ENCODE measurements around the gene USP33. TPM values are rescaled to one million over a fixed set of nuclear protein-coding genes. Genes with fewer than 3 reads are reported as not detected.

The USP33 gene
- total RNA-seq, 4 donors from 2014 or later, result 50.9 to 90.5 (median 69.4) TPM

DNA sequence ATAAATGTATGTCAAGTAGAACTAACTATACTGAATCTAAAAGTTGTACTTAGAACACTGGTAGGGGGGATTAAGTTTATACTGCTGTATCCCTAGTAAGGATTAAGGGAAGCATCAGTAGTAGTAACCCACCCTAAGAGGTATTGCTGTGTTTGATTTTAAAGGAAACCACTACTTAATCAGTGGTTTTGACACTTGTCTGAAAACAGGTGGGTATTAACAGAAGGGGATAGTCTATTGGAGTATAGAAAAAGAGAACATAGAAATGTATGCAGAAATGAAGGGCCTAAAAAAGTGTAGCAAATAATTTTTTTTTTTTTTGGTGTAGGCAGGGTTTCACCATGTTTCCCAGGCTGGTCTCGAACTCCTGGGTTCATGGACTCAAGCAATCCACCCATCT, 22.0 kb upstream of the USP33 start:
- no peak for DNase-seq
- intact Hi-C loops (cut with DNase I; ENCODE audit: low total_unique reads) (no loop called here), in situ Hi-C loops (cut with MboI; ENCODE audit: low pct_ligation_motif_present in 1 of 4, low pct_unique_long_range_greater_than_20kb in 1 of 4, low sequenced_read_pairs in 3 of 4) (no loop called here)
- H3K36me3 ChIP-seq, result peaks cover 0 to 25% (median 2%) of the 10 kb centered on the region in 4 donors
- H3K27ac ChIP-seq, result no peak overlapping the region
- H3K9me3 ChIP-seq, result no peaks in the 10 kb centered on the region
- no peaks in the 10 kb centered on the region for H3K27me3 ChIP-seq
- WGBS, 2 donors (ENCODE audit: low coverage in 1 of 2), result 82 to 92% methylated on average over 1 of the region's 1 CpG
- peaks cover 0 to 34% (median 2%) of the 10 kb centered on the region in 4 donors for H3K4me1 ChIP-seq
- TF ChIP-seq EP300 (IDR thresholded peaks at IDR 0.05; ENCODE audit: low read depth) (no peak), CTCF (IDR thresholded peaks at IDR 0.05) (no peak), POLR2AphosphoS5 (IDR thresholded peaks at IDR 0.05) (no peak), POLR2A (IDR thresholded peaks at IDR 0.05) (no peak)
- H3K4me3 ChIP-seq, result no peak overlapping the region

DNA sequence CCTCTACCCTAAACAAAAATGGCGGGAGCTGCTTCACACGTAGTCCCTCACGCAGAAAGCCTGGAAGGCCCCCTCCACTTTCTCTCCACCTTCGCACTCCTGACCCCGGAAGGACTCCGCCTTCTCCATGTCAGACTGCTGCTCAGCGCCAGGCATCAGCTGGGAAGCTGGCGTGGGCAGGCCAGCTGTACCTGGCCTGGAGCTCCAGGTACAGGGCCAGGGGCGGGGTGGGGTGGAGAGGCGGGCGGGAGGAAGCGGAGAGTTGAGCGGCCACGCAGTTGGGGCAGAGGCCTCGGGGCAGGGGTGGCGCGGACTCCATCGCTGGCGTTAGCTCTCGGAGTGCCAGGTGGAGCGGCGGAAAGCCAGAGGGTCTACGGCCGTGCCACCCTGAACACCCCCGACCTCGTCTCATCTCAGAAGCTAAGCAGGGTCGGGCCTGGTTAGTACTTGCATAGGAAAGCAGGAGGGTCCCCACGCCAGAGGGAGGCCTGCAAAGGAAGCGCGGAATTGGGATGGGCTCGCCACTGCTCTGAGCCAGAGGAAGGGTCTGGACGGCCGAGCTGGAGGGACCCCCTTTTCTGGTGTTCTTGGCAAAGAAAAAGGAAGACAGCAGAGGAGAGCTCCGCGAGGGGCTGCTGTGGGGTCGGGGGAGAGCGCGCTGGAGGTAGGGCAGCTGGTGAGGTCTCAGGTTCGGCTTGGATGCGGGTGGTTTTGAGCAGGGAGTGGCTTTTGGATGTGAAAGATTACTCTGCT, 20.1 kb upstream of the USP33 start, which contains the start of gene MIGA1:
Gene MIGA1 (plus strand): TSS at position 121 of the 753 bp plus-strand sequence. CDS start 3,604 bp downstream, outside the sequence.
- H3K36me3 ChIP-seq, result peaks cover 0 to 11% (median 0%) of the 10 kb centered on the region in 4 donors
- in situ Hi-C loops (cut with MboI; ENCODE audit: low pct_ligation_motif_present in 1 of 4, low pct_unique_long_range_greater_than_20kb in 1 of 4, low sequenced_read_pairs in 3 of 4) (no loop called here), intact Hi-C loops (cut with DNase I; ENCODE audit: low total_unique reads) (no loop called here)
- 0 to 1% methylated on average over 4 to 31 of the region's 40 CpGs for WGBS, 2 donors (ENCODE audit: low coverage in 1 of 2)
- TF ChIP-seq CTCF (IDR thresholded peaks at IDR 0.05), result no peak
- no peak for TF ChIP-seq EP300 (IDR thresholded peaks at IDR 0.05; ENCODE audit: low read depth)
- TF ChIP-seq POLR2AphosphoS5 (IDR thresholded peaks at IDR 0.05), result peak; percentile 48 to 78 (median 72)
- peak; percentile 65 for TF ChIP-seq POLR2A (IDR thresholded peaks at IDR 0.05)
- peak within 1 kb of the TSS; percentile 80 to 85 (median 82) for H3K27ac ChIP-seq
- no peaks in the 10 kb centered on the region for H3K27me3 ChIP-seq
- H3K4me3 ChIP-seq, result peak within 1 kb of the TSS; percentile 62 to 75 (median 73)
- H3K4me1 ChIP-seq, result peaks cover 0 to 34% (median 2%) of the 10 kb centered on the region in 4 donors
- H3K9me3 ChIP-seq, result no peaks in the 10 kb centered on the region
- peak; percentile 92 for DNase-seq

GRCh38 chr1:77776007-77776700, 16.5 kb upstream of the USP33 start:
- DNase-seq, result no peak
- intact Hi-C loops (cut with DNase I; ENCODE audit: low total_unique reads), result no loop called here
- no peak for TF ChIP-seq EP300 (IDR thresholded peaks at IDR 0.05; ENCODE audit: low read depth)
- no peak for TF ChIP-seq POLR2A (IDR thresholded peaks at IDR 0.05)
- no peak for TF ChIP-seq POLR2AphosphoS5 (IDR thresholded peaks at IDR 0.05)
- no peak for TF ChIP-seq CTCF (IDR thresholded peaks at IDR 0.05)
- H3K9me3 ChIP-seq, result no peaks in the 10 kb centered on the region
- no peak overlapping the region for H3K4me3 ChIP-seq
- H3K36me3 ChIP-seq, result no peaks in the 10 kb centered on the region
- no peak overlapping the region for H3K27ac ChIP-seq
- 67 to 76% methylated on average over 1 to 7 of the region's 7 CpGs for WGBS, 2 donors (ENCODE audit: low coverage in 1 of 2)
- in situ Hi-C loops (cut with MboI; ENCODE audit: low pct_ligation_motif_present in 1 of 4, low pct_unique_long_range_greater_than_20kb in 1 of 4, low sequenced_read_pairs in 3 of 4), result no loop called here
- H3K4me1 ChIP-seq, result peaks cover 0 to 20% (median 2%) of the 10 kb centered on the region in 4 donors
- H3K27me3 ChIP-seq, result no peaks in the 10 kb centered on the region

DNA sequence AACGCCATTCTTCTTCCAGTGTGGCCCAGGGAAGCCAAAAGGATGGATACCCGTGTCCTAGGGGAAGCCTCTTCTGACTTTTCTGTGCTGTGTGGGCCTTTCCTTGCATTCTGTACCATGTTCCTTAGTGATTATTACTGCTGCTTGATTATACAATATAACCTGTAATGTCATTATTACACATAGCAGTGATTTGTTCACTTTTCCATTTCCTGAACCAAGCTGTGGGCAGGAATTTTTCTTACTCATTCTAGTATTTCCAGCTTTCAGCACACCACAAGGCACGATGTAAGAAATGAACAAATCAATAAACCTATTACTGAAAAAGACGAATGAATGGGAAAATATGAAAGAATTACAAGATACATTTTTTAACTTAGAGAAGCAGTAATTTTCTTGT, 8.4 kb upstream of the USP33 start:
- no peak for TF ChIP-seq EP300 (IDR thresholded peaks at IDR 0.05; ENCODE audit: low read depth)
- TF ChIP-seq POLR2A (IDR thresholded peaks at IDR 0.05), result no peak
- TF ChIP-seq CTCF (IDR thresholded peaks at IDR 0.05), result no peak
- no peak for TF ChIP-seq POLR2AphosphoS5 (IDR thresholded peaks at IDR 0.05)
- intact Hi-C loops (cut with DNase I; ENCODE audit: low total_unique reads), result no loop called here

More for the DNA sequence above, 8.4 kb upstream of the USP33 start:
- in situ Hi-C loops (cut with MboI; ENCODE audit: low pct_ligation_motif_present in 1 of 4, low pct_unique_long_range_greater_than_20kb in 1 of 4, low sequenced_read_pairs in 3 of 4), result no loop called here
- H3K4me3 ChIP-seq, result no peak overlapping the region
- H3K4me1 ChIP-seq, result no peaks in the 10 kb centered on the region
- H3K9me3 ChIP-seq, result no peaks in the 10 kb centered on the region
- no peaks in the 10 kb centered on the region for H3K27me3 ChIP-seq
- DNase-seq, result no peak
- H3K36me3 ChIP-seq, result no peaks in the 10 kb centered on the region
- WGBS, 2 donors (ENCODE audit: low coverage in 1 of 2), result 81 to 84% methylated on average over 4 of the region's 4 CpGs
- no peak overlapping the region for H3K27ac ChIP-seq
